Chondrocyte (in vitro differentiated cells): ENCODE data around the gene LCN6. TPM values are rescaled to one million over a fixed set of nuclear protein-coding genes. Genes with fewer than 3 reads are reported as not detected.
"Not testable (repeated sequence)": the region's sequence is repeated elsewhere in the genome, so short reads cannot be mapped to it uniquely, and the experiment has no call there.

ENCODE experiments used
- DNase-seq: peaks from one replicate; pipeline ENCODE4 v3.0.0; 2021; ENCODE audit warnings: mixed read lengths, low spot score
- H3K27ac Mint-ChIP-seq: one replicate; pipeline ENCODE4 v1.8.0; 2021; ENCODE audit warnings: mild to moderate bottlenecking, moderate library complexity, mixed read lengths; ENCODE audit not compliant: unreplicated experiment
- H3K27me3 Mint-ChIP-seq: 2 replicates; pipeline ENCODE4 v1.8.0; 2021; ENCODE audit warnings: low read depth, mixed read lengths
- H3K36me3 Mint-ChIP-seq: 2 replicates; pipeline ENCODE4 v1.8.0; 2021; ENCODE audit warnings: low read depth, mixed read lengths
- H3K4me1 Mint-ChIP-seq: 2 replicates; pipeline ENCODE4 v1.8.0; 2021; ENCODE audit warnings: low read depth, mild to moderate bottlenecking, mixed read lengths
- H3K4me3 Mint-ChIP-seq: one replicate; pipeline ENCODE4 v1.8.0; 2021; ENCODE audit warnings: mild to moderate bottlenecking, moderate library complexity, mixed read lengths; ENCODE audit not compliant: unreplicated experiment
- H3K9me3 Mint-ChIP-seq: 2 replicates; pipeline ENCODE4 v1.8.0; 2021; ENCODE audit warnings: low read depth, mixed read lengths
- total RNA-seq: library from RNA; stranded (reverse); gene quantifications from 3 replicates; pipeline ENCODE4 v1.2.1, GENCODE V29; 2021
- TF ChIP-seq, protein P1 (sequence below): fragments of 200-600 bp; sonication (generic); IDR thresholded peaks from 2 replicates; pipeline ENCODE4 v1.5.0; 2021; ENCODE audit warnings: antibody characterized with exemption, mild to moderate bottlenecking, moderate library complexity

The LCN6 gene
- total RNA-seq, 1 donor from 2014 or later = not detected

DNA sequence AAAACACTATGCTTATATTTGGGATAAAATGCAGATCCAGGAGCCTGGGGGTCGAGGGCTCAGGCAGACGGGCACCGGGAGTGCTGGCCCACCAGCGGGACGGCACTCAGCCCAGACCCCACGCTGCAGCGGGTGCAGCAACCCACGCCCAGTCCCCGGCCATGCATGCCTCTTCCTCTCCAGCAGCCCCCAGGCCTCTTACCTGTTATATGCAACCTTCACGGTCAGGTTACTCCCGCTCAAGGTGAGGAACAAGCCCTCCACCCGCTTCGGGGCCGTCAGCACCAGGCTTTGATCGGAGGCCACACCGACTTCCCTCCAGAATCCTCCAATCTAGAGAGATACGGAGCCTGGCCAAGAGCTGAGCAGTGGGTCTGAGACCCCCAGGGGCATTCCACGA, 8.5 kb upstream of the LCN6 start:
- no peak overlapping the region for H3K4me3 Mint-ChIP-seq
- H3K36me3 Mint-ChIP-seq = no peaks in the 10 kb centered on the region
- H3K4me1 Mint-ChIP-seq = peaks cover 3% of the 10 kb centered on the region
- TF ChIP-seq, protein P1, sequence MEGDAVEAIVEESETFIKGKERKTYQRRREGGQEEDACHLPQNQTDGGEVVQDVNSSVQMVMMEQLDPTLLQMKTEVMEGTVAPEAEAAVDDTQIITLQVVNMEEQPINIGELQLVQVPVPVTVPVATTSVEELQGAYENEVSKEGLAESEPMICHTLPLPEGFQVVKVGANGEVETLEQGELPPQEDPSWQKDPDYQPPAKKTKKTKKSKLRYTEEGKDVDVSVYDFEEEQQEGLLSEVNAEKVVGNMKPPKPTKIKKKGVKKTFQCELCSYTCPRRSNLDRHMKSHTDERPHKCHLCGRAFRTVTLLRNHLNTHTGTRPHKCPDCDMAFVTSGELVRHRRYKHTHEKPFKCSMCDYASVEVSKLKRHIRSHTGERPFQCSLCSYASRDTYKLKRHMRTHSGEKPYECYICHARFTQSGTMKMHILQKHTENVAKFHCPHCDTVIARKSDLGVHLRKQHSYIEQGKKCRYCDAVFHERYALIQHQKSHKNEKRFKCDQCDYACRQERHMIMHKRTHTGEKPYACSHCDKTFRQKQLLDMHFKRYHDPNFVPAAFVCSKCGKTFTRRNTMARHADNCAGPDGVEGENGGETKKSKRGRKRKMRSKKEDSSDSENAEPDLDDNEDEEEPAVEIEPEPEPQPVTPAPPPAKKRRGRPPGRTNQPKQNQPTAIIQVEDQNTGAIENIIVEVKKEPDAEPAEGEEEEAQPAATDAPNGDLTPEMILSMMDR = no peak
- H3K27ac Mint-ChIP-seq = no peak overlapping the region
- DNase-seq = no peak
- H3K9me3 Mint-ChIP-seq = peaks cover 17% of the 10 kb centered on the region
- H3K27me3 Mint-ChIP-seq = peaks cover 7% of the 10 kb centered on the region

DNA sequence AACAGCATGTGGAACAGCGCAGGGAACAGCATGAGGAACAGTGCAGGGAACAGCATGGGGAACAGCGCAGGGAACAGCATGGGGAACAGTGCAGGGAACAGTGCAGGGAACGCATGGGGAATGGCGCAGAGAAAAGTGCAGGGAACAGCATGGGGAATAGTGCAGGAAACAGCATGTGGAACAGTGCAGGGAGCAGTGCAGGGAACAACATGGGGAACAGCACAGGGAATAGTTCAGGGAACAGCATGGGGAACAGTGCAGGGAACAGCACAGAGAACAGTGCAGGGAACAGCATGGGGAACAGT, 7.8 kb upstream of the LCN6 start:
- Mint-ChIP-seq H3K4me3 (no peak overlapping the region), H3K36me3 (no peaks in the 10 kb centered on the region), H3K4me1 (peaks cover 3% of the 10 kb centered on the region), H3K27me3 (peaks cover 10% of the 10 kb centered on the region), H3K27ac (no peak overlapping the region), H3K9me3 (peaks cover 21% of the 10 kb centered on the region)
- TF ChIP-seq, protein P1 = no peak
- no peak for DNase-seq

DNA sequence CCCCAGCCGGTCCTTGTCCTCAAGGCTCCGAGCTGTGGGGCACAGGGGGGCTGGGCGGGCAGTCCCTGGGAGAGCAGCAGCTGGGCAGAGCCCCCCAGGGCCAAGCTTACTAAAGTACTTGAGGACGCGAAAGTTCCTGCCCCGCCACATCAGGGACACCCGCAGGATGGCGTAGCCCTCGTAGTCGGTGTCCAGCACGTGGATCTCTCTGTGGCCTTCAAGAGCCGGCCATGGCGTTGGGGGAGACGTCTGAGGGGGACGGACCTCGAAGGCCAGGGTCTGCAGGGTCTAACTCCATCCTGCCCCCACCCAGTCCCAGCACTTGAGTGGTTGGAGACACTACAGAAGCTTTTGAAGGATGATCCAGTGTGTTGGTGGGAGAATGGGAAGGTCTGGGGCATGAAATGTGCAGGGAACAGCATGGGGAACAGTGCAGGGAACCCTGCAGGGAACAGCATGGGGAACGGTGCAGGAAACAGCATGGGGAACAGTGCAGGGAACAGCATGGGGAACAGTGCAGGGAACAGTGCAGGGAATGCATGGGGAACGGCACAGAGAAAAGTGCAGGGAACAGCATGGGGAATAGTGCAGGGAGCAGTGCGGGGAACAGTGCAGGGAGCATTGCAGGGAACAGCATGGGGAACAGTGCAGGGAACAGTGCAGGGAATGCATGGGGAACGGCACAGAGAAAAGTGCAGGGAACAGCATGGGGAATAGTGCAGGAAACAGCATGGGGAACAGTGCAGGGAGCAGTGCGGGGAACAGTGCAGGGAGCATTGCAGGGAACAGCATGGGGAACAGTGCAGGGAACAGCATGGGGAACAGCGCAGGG, 7.2 kb upstream of the LCN6 start:
- not testable (repeated sequence) for H3K4me1 Mint-ChIP-seq, H3K4me3 Mint-ChIP-seq, H3K27ac Mint-ChIP-seq, DNase-seq, H3K36me3 Mint-ChIP-seq
- Mint-ChIP-seq H3K9me3 (peaks cover 21% of the 10 kb centered on the region), H3K27me3 (peaks cover 13% of the 10 kb centered on the region)

DNA sequence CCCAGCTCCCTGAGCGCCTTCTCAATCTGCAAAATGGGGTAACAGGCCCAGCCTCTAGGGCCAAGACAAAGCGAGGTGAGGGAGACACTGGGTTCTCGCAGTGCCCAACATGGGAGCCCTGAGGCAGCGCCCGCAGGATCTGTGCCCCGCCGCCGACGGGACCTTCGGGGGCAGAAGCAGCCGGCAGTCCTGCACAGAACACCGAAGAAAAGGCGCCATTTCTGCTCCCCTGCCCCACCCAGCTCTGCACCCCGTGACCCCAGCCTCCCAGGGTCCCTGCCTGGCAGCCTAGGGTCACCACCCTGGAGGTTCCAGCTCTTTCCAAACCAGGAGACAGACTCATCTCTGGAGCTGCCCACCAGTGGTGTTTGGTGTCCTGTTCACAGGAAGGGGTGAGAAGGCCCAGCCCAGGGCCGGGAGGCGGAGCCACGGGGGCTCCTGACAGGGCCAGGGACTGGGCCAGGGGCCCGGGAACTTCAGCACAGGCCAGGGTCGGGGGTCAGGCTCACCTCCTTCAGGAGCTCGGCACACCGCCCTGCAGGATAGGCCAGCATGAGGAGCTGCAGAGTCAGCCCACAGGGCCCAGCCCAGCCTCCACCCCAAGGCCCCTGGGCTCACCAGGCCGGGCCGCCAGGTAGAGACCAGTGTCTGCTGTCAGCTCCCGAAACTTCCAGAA, 6.4 kb upstream of the LCN6 start:
- DNase-seq = peak; percentile 93
- H3K36me3 Mint-ChIP-seq = no peaks in the 10 kb centered on the region
- no peaks in the 10 kb centered on the region for H3K4me1 Mint-ChIP-seq
- peaks cover 21% of the 10 kb centered on the region for H3K9me3 Mint-ChIP-seq
- TF ChIP-seq, protein P1 = no peak
- H3K4me3 Mint-ChIP-seq = no peak overlapping the region
- peaks cover 13% of the 10 kb centered on the region for H3K27me3 Mint-ChIP-seq
- no peak overlapping the region for H3K27ac Mint-ChIP-seq

DNA sequence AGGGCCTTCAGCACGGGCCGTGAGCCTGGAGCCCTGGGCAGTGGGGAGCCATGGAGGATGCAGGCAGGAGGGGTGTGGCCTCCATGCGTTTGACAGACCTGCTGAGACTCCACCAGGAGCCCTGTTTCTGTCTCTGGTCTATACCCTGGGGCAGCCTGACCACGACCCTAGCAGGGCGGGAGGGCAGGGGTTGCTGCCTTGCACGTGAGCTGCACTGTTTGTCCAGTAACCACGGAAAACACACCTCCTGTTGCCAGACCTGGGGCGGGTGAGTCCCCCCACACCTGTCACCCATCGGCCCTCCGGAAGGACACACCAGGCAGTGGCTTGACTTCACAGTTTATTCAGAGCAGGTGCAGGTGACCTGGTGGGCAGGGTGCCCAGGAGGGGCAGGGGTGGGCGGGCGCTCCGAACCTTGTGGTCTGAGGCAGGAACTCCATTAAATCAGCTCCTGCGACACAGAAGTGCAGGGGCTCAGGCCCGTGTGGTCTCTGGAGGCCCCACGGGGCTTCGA, 5.8 kb upstream of the LCN6 start:
- Mint-ChIP-seq H3K27me3 (peaks cover 13% of the 10 kb centered on the region), H3K9me3 (peaks cover 21% of the 10 kb centered on the region), H3K4me3 (no peak overlapping the region), H3K27ac (no peak overlapping the region), H3K4me1 (no peaks in the 10 kb centered on the region), H3K36me3 (no peaks in the 10 kb centered on the region)
- DNase-seq = no peak
- TF ChIP-seq, protein P1 = no peak
